ENCODE results near the gene CIAO1. TPM values are rescaled to one million over a fixed set of nuclear protein-coding genes. Genes with fewer than 3 reads are reported as not detected.

The CIAO1 gene
- total and polyA plus RNA-seq, 2 of the 13 experiments (the other 11 are each of a cell fraction or from before 2014, with no cell fraction given) = 99.3 to 120 TPM

DNA sequence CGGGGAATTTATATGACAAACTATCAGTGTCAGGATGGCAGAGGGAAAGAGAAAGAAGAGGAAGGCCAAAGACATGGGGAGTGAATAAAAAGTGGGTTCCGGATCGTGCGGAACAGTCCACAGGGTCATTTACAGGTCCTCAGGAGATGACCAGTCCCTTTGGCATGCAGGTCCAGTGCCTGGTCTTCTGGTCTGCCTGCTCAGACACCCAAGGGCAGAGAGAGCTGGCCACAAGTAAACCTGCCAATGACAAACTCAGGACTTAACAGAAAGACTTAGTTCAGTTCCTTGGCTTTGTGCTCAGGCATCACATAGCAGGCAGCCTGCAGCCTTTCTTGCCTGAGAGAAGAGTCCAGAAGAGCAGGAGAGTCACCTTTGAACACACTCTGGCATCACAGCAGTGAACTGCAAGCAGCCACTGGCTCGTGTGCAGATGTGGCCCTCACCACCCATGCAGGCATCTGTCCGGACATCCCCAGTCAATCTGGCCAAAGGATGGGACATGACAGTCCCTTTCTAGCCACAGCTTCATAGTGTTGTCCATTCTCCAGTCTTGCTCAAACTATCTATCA, 14.2 kb upstream of the CIAO1 start (continued):
- TF ChIP-seq, protein P1, sequence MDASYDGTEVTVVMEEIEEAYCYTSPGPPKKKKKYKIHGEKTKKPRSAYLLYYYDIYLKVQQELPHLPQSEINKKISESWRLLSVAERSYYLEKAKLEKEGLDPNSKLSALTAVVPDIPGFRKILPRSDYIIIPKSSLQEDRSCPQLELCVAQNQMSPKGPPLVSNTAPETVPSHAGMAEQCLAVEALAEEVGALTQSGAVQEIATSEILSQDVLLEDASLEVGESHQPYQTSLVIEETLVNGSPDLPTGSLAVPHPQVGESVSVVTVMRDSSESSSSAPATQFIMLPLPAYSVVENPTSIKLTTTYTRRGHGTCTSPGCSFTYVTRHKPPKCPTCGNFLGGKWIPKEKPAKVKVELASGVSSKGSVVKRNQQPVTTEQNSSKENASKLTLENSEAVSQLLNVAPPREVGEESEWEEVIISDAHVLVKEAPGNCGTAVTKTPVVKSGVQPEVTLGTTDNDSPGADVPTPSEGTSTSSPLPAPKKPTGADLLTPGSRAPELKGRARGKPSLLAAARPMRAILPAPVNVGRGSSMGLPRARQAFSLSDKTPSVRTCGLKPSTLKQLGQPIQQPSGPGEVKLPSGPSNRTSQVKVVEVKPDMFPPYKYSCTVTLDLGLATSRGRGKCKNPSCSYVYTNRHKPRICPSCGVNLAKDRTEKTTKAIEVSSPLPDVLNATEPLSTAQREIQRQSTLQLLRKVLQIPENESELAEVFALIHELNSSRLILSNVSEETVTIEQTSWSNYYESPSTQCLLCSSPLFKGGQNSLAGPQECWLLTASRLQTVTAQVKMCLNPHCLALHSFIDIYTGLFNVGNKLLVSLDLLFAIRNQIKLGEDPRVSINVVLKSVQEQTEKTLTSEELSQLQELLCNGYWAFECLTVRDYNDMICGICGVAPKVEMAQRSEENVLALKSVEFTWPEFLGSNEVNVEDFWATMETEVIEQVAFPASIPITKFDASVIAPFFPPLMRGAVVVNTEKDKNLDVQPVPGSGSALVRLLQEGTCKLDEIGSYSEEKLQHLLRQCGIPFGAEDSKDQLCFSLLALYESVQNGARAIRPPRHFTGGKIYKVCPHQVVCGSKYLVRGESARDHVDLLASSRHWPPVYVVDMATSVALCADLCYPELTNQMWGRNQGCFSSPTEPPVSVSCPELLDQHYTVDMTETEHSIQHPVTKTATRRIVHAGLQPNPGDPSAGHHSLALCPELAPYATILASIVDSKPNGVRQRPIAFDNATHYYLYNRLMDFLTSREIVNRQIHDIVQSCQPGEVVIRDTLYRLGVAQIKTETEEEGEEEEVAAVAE (CRISPR knock-in tag; IDR thresholded peaks at IDR 0.05; ENCODE audit: borderline replicate concordance) = peak; percentile 76; the same call in 1 of the 2 replicates
- TF ChIP-seq, protein P2, sequence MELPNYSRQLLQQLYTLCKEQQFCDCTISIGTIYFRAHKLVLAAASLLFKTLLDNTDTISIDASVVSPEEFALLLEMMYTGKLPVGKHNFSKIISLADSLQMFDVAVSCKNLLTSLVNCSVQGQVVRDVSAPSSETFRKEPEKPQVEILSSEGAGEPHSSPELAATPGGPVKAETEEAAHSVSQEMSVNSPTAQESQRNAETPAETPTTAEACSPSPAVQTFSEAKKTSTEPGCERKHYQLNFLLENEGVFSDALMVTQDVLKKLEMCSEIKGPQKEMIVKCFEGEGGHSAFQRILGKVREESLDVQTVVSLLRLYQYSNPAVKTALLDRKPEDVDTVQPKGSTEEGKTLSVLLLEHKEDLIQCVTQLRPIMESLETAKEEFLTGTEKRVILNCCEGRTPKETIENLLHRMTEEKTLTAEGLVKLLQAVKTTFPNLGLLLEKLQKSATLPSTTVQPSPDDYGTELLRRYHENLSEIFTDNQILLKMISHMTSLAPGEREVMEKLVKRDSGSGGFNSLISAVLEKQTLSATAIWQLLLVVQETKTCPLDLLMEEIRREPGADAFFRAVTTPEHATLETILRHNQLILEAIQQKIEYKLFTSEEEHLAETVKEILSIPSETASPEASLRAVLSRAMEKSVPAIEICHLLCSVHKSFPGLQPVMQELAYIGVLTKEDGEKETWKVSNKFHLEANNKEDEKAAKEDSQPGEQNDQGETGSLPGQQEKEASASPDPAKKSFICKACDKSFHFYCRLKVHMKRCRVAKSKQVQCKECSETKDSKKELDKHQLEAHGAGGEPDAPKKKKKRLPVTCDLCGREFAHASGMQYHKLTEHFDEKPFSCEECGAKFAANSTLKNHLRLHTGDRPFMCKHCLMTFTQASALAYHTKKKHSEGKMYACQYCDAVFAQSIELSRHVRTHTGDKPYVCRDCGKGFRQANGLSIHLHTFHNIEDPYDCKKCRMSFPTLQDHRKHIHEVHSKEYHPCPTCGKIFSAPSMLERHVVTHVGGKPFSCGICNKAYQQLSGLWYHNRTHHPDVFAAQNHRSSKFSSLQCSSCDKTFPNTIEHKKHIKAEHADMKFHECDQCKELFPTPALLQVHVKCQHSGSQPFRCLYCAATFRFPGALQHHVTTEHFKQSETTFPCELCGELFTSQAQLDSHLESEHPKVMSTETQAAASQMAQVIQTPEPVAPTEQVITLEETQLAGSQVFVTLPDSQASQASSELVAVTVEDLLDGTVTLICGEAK (IDR thresholded peaks at IDR 0.05) = no peak
- TF ChIP-seq, protein P2 (CRISPR knock-in tag; IDR thresholded peaks at IDR 0.05) = no peak
- peak; percentile 27; the same call in 1 of the 3 replicates for TF ChIP-seq MXI1 (IDR thresholded peaks at IDR 0.05; ENCODE audit: borderline replicate concordance, low read depth, low read length)
- TF ChIP-seq CHCHD3 (CRISPR knock-in tag; IDR thresholded peaks at IDR 0.05) = no peak
- TF ChIP-seq ZNF205 (CRISPR knock-in tag; IDR thresholded peaks at IDR 0.05) = no peak
- TF ChIP-seq, protein P3, sequence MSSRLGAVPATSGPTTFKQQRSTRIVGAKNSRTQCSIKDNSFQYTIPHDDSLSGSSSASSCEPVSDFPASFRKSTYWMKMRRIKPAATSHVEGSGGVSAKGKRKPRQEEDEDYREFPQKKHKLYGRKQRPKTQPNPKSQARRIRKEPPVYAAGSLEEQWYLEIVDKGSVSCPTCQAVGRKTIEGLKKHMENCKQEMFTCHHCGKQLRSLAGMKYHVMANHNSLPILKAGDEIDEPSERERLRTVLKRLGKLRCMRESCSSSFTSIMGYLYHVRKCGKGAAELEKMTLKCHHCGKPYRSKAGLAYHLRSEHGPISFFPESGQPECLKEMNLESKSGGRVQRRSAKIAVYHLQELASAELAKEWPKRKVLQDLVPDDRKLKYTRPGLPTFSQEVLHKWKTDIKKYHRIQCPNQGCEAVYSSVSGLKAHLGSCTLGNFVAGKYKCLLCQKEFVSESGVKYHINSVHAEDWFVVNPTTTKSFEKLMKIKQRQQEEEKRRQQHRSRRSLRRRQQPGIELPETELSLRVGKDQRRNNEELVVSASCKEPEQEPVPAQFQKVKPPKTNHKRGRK (CRISPR knock-in tag; IDR thresholded peaks at IDR 0.05) = no peak
- no peak for TF ChIP-seq ZNF207 (IDR thresholded peaks at IDR 0.05; ENCODE audit: borderline replicate concordance)
- no peak for TF ChIP-seq HHEX (CRISPR knock-in tag; IDR thresholded peaks at IDR 0.05)
- TF ChIP-seq ZBTB1 (CRISPR knock-in tag; IDR thresholded peaks at IDR 0.05; ENCODE audit: borderline replicate concordance) = no peak
- TF ChIP-seq SUZ12 (IDR thresholded peaks at IDR 0.05; ENCODE audit: low read depth, low read length) = no peak
- TF ChIP-seq HES4 (CRISPR knock-in tag; IDR thresholded peaks at IDR 0.05; ENCODE audit: borderline replicate concordance) = no peak
- TF ChIP-seq ERF (CRISPR knock-in tag; IDR thresholded peaks at IDR 0.05) = peak; percentile 83
- TF ChIP-seq, protein P4, sequence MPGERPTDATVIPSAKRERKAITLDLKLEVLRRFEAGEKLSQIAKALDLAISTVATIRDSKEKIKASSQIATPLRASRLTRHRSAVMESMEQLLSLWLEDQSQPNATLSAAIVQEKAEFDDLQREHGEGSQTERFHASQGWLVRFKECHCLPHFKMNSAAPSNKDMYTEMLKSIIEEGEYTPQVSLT (CRISPR knock-in tag; IDR thresholded peaks at IDR 0.05; ENCODE audit: borderline replicate concordance, low read depth) = no peak
- TF ChIP-seq ZNF772 (CRISPR knock-in tag; IDR thresholded peaks at IDR 0.05) = 0 out of 2 replicates have a peak, but pooled peaks have one; percentile 25

All from HepG2 (cell line).